GM19467 (cell line): ENCODE results near the gene LRRK2.

Experiments
- ATAC-seq: cut with Tn5 transposase; IDR thresholded peaks from one replicate; pipeline ENCODE4 v1.9.1; 2021; ENCODE audit warnings: mild to moderate bottlenecking, moderate library complexity; ENCODE audit not compliant: unreplicated experiment

LRRK2 gene

GRCh38 chr12:40390980-40391379 is 166.2 kb downstream of the LRRK2 start:
- ATAC-seq = no peak

- ATAC-seq = no peak
Measured at GRCh38 chr12:40393026-40393425, 168.2 kb downstream of the LRRK2 start.

GRCh38 chr12:40399656-40400055 is 174.9 kb downstream of the LRRK2 start:
- ATAC-seq = no peak

- no peak for ATAC-seq
Measured at GRCh38 chr12:40405419-40405818, 180.6 kb downstream of the LRRK2 start.
